Pancreas (tissue), 10 donors: ENCODE measurements around the gene AUTS2. TPM values are rescaled to one million over a fixed set of nuclear protein-coding genes. Genes with fewer than 3 reads are reported as not detected.

Experiments used
- ATAC-seq, 4 donors: fragments of 200-7000 bp; cut with Tn5 transposase; one replicate each; pipeline versions ENCODE4 v1.8.0 to v1.9.1; 2020; ENCODE audit warnings: mild to moderate bottlenecking in 4 of 4, moderate library complexity in 4 of 4
- DNase-seq, 6 donors: peaks; one replicate each; pipeline ENCODE4 v3.0.0-alpha.2; 2020
- FAIRE-seq: peaks from 2 replicates; lab custom pipeline; 2012; peaks lifted over from hg19 to GRCh38; lab: Jason Lieb, UNC
- H3K27ac ChIP-seq, 4 donors: fragments of 200-600 bp; sonication (generic); 1 replicate in 3 of 4; 2 replicates in 1 of 4; pipeline versions ENCODE4 v1.5.0 to v1.8.0; 2020
- H3K27me3 ChIP-seq, 4 donors: fragments of 200-600 bp; one replicate each; pipeline ENCODE4 v1.8.0; 2021
- H3K36me3 ChIP-seq, 3 donors: fragments of 200-600 bp; sonication (generic) in 1 of 3; one replicate each; pipeline versions ENCODE4 v1.5.0 to v1.8.0; 2020 to 2021
- H3K4me1 ChIP-seq, 3 donors: fragments of 200-600 bp; one replicate each; pipeline ENCODE4 v1.8.0; 2021
- H3K4me3 ChIP-seq, 4 donors: fragments of 200-600 bp; sonication (generic) in 2 of 4; one replicate each; pipeline versions ENCODE4 v1.5.0 to v1.8.0; 2020 to 2021
- H3K9me3 ChIP-seq, 4 donors: fragments of 200-600 bp; one replicate each; pipeline ENCODE4 v1.8.0; 2021
- WGBS, 2 donors: extraction: QIAGEN DNeasy Blood & Tissue Kit; methylation state at CpG; one replicate each; pipeline ENCODE4 v1.1.7; 2013; 5-methylcytosine and 5-hydroxymethylcytosine counted together
- intact Hi-C, 3 donors: fragments of 100-400 bp; cut with DNase I; formaldehyde crosslinking; loops; one replicate each; pipeline versions ENCODE4 v1.11.1 to v1.14.2; 2022
- polyA plus RNA-seq, 2 donors: library from polyadenylated mRNA; stranded (reverse); fragments of 200-250 nt; gene quantifications; one replicate each; pipeline ENCODE4 v1.2.3, GENCODE V29; 2013
- total RNA-seq, 6 donors: library from RNA; stranded (reverse); fragmentation: NEBNext Ultra II Directional in 4 of 6; extraction: Animal tissue kit (Norgen Biotek cat#: 25700) in 4 of 6; gene quantifications; one replicate each; pipeline versions ENCODE4 v1.2.1 to v1.2.4, GENCODE V29; 2021 to 2023
- TF ChIP-seq, protein P1 (sequence below), 4 donors: fragments of 200-600 bp; sonication (generic) in 3 of 4; IDR thresholded peaks; one replicate each; pipeline versions ENCODE4 v1.5.0 to v1.8.0; 2021; ENCODE audit warnings: antibody characterized with exemption in 4 of 4
- donor health status: healthy with polysubstance abuse.
- donor health status: DM: no; HTN: no; CAD: no; lungs with moderate emphysema.
- donor health status: DM: no; HTN: no; CAD: no.
- donor health status: control.
- donor health status: control.
- donor health status: Bipolar disorder and iron deficiency.
- donor health status: DM: yes; HTN: yes; CAD: no.
- donor health status: DM: no; HTN: no; CAD: no.
- donor health status: DM: no; HTN: no; CAD: no.
- donor health status: DM: yes; HTN: yes; CAD: no.

Gene AUTS2
- total and polyA plus RNA-seq, 8 donors: 5.8 to 16.8 (median 9.9) TPM

DNA sequence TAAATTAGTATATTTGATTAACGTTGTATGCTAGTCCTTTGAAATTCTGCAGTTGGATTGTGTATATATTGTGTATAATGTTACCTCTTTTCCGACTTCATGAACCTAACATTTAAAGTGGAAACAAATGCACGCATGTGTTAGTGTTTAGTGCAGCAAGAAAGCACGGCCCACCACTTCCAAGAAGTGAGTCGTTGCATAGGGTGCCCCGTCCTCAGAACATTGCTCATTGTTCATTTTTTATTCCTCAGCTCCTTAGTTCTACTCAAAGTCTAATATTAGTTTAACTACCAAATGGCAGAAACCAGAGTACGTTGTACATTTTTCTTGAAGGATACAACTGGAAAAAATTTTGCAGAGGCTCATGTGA is 407.6 kb downstream of the AUTS2 start:
- no peaks in the 10 kb centered on the region for H3K27me3 ChIP-seq

DNA sequence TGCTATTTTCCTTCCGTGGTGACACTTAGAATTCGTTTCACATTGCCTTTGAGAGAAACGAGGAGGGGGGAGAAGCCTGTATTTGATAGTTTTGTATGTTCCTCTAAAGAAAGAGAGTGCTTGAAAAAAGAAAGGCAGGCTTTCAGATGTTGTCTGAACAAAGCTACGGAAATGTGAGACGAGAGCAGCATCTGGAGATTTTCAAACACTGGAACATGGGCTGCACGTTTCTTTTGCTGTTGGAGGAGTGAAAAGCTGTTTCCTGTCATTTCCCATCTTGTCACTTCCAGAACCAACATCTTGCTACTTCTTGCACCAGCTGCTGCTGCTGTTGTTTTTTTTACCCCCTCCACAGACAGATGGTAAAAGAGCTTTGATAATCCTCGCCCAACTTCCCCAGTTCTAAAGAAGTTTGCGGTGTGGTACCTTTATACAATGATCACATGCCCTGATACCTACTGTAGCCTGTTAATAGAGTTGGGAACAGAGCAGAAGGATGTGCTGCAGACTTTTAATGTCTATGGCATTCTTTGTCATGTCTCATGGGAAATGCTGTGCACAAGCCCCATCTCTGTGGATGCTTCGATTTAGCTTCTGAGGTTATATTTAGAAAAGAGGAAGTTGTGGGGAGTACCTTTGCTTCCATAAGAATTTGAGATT is 408.1 kb downstream of the AUTS2 start:
- 52 to 63% methylated on average over 9 of the region's 9 CpGs for WGBS, 2 donors
- ATAC-seq: no peak

More for the DNA sequence above, 407.6 kb downstream of the AUTS2 start:
- no peak for DNase-seq
- intact Hi-C loops: no loop called here
- no peak for FAIRE-seq
- TF ChIP-seq, protein P1, sequence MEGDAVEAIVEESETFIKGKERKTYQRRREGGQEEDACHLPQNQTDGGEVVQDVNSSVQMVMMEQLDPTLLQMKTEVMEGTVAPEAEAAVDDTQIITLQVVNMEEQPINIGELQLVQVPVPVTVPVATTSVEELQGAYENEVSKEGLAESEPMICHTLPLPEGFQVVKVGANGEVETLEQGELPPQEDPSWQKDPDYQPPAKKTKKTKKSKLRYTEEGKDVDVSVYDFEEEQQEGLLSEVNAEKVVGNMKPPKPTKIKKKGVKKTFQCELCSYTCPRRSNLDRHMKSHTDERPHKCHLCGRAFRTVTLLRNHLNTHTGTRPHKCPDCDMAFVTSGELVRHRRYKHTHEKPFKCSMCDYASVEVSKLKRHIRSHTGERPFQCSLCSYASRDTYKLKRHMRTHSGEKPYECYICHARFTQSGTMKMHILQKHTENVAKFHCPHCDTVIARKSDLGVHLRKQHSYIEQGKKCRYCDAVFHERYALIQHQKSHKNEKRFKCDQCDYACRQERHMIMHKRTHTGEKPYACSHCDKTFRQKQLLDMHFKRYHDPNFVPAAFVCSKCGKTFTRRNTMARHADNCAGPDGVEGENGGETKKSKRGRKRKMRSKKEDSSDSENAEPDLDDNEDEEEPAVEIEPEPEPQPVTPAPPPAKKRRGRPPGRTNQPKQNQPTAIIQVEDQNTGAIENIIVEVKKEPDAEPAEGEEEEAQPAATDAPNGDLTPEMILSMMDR (IDR thresholded peaks at IDR 0.05): no peak
- no peaks in the 10 kb centered on the region for H3K9me3 ChIP-seq
- WGBS, 2 donors: 74 to 82% methylated on average over 7 of the region's 7 CpGs
- H3K36me3 ChIP-seq: no peaks in the 10 kb centered on the region
- no peak overlapping the region for H3K4me3 ChIP-seq
- H3K27ac ChIP-seq: no peak overlapping the region
- ATAC-seq: no peak
- H3K4me1 ChIP-seq: no peaks in the 10 kb centered on the region

DNA sequence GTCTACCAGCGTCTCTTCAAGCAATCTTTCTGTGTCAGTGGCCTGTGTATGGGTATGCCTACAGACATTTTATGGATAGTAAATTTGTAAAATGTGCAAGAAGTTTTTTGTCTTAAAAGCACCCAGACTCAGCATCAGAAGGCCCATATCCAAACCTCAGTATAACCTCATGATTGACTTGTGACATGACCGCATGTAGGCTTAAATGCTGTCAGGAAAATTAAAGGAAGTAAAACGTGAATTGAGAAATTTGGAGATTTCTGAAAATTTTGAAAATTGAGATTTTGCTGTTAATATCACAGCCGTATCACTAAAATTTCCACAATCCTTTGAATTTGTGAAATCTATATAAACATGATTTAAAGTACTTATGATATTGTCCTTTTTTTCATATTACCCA is 410.2 kb downstream of the AUTS2 start:
- DNase-seq (no peak), ATAC-seq (no peak), FAIRE-seq (no peak)
- Histone ChIP-seq H3K27ac (no peak overlapping the region), H3K27me3 (no peaks in the 10 kb centered on the region), H3K9me3 (no peaks in the 10 kb centered on the region), H3K4me3 (no peak overlapping the region), H3K4me1 (no peaks in the 10 kb centered on the region), H3K36me3 (no peaks in the 10 kb centered on the region)
- WGBS, 2 donors: 82 to 89% methylated on average over 4 of the region's 4 CpGs
- TF ChIP-seq, protein P1 (IDR thresholded peaks at IDR 0.05): no peak
- intact Hi-C loops: no loop called here

More for the DNA sequence above, 408.1 kb downstream of the AUTS2 start:
- no peaks in the 10 kb centered on the region for H3K9me3 ChIP-seq
- no peaks in the 10 kb centered on the region for H3K4me1 ChIP-seq
- no peak for DNase-seq
- H3K27ac ChIP-seq: no peak overlapping the region
- FAIRE-seq: no peak
- no peaks in the 10 kb centered on the region for H3K36me3 ChIP-seq
- no peak overlapping the region for H3K4me3 ChIP-seq
- intact Hi-C loops: no loop called here
- no peaks in the 10 kb centered on the region for H3K27me3 ChIP-seq
- TF ChIP-seq, protein P1 (IDR thresholded peaks at IDR 0.05): no peak

DNA sequence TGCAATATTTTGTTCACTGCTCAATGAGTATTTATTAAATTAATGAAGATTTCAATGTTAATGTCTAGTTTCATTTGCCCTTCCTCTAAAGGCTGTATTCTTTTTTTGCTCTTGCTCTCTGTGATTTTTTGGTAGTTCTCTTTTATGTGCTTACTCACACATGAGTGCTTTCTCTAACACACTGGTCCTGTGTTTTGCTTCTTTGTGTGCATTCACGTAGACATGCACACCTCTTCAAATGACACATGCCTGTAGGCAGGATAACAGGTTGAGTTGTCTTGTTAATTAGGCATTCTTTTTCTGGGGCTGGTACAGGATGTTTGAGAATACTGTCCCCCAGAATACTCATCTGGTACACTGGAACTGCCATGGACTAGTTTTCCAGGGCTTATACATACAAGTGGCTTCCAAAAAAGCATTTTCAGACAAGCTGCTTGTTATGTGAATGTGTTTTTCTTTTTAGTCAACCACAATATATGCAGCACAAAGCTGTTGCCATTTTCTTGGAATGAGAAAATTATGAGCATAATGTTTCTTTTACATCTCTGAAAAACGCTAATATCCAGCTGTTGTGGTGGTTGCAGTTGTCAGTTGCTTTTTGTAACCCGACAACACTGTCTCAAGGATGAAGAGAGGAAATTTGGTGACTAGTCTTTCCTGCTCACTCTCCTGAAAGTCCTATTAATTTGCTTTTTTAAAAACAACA is 416.4 kb downstream of the AUTS2 start:
- no peak for ATAC-seq
- no peak for FAIRE-seq
- Histone ChIP-seq H3K9me3 (no peaks in the 10 kb centered on the region), H3K27me3 (no peaks in the 10 kb centered on the region), H3K4me1 (no peaks in the 10 kb centered on the region), H3K4me3 (no peak overlapping the region), H3K36me3 (no peaks in the 10 kb centered on the region), H3K27ac (no peak overlapping the region)
- WGBS, 2 donors: 74 to 86% methylated on average over 3 of the region's 3 CpGs
- DNase-seq: no peak
- TF ChIP-seq, protein P1 (IDR thresholded peaks at IDR 0.05): no peak
- intact Hi-C loops: no loop called here

DNA sequence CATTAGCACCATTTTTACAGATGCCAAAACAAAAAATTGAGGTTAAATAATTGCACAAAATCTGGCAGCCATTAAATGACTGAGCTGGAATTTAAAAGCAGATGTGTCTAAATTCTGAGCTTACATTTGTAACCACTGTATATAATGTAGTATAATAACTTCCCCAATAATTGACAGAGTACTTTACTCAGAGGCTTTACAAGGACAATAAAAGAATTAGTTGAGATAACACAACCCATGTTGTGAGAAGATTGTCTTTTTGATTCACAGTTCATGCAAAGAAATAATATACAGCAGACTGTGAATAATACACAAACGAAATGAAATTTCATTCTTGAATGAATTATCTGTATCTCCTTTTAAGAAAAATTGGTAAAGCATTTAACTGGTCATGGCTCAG is 417.1 kb downstream of the AUTS2 start:
- TF ChIP-seq, protein P1 (IDR thresholded peaks at IDR 0.05): no peak
- FAIRE-seq (no peak), DNase-seq (no peak), ATAC-seq (no peak)
- Histone ChIP-seq H3K27me3 (no peaks in the 10 kb centered on the region), H3K27ac (no peak overlapping the region), H3K4me3 (no peak overlapping the region), H3K9me3 (no peaks in the 10 kb centered on the region), H3K4me1 (no peaks in the 10 kb centered on the region), H3K36me3 (no peaks in the 10 kb centered on the region)
- intact Hi-C loops: no loop called here
- WGBS, 2 donors: 63 to 76% methylated on average over 1 of the region's 1 CpG
